HCT116 (cell line): ENCODE results near the gene ZSCAN29. TPM values are rescaled to one million over a fixed set of nuclear protein-coding genes. Genes with fewer than 3 reads are reported as not detected.

Experiments used
- ATAC-seq: fragments of 200-7000 bp; cut with Tn5 transposase; 2 replicates; pipeline ENCODE4 v1.9.1; 2020; ENCODE audit warnings: mild to moderate bottlenecking, moderate library complexity
- BruUV-seq: library from RNA; stranded (reverse); fragments of 400-500 nt; replicated peaks from 2 replicates; lab custom pipeline; 2021; lab: Mats Ljungman, UMichigan
- CTCF ChIA-PET: fragments of 300-600 bp; sonication (Branson Sonifier 250); formaldehyde crosslinking; loops from one replicate; lab custom pipeline; 2021; ENCODE audit warnings: antibody characterized with exemption; lab: Charles Lee
- POLR2A ChIA-PET: fragments of 300-600, 350-600 bp; sonication (Branson Sonifier 250); formaldehyde crosslinking; loops from one replicate; lab custom pipeline; 2021; ENCODE audit warnings: antibody characterized with exemption; lab: Charles Lee
- RAD21 ChIA-PET, 2 experiments: fragments of 300-600 bp; sonication (Branson Sonifier 250); formaldehyde crosslinking; loops; one replicate each; lab custom pipeline; 2023; ENCODE audit warnings: low total read pairs in 2 of 2; ENCODE audit not compliant: uncharacterized antibody in 2 of 2, unreplicated experiment in 2 of 2, low non-redundant PET in 1 of 2; lab: Charles Lee
- DNase-seq: peaks from one replicate; pipeline ENCODE4 v3.0.0-alpha.2; 2010; ENCODE audit warnings: low read depth, low spot score
- H2AFZ ChIP-seq: fragments of 200-600 bp; shearing (Covaris generic), sonication (generic); 2 replicates; pipeline ENCODE4 v1.6.1; 2017; ENCODE audit warnings: low read depth, mixed run types, mixed read lengths, antibody characterized with exemption, low read length; ENCODE audit not compliant: poor library complexity, severe bottlenecking
- H3K27ac ChIP-seq: 2 replicates; pipeline ENCODE4 v1.5.1; 2012; ENCODE audit warnings: low read depth, low read length
- H3K27me3 ChIP-seq: fragments of 200-600 bp; sonication (generic); 2 replicates; pipeline ENCODE4 v1.6.1; 2016; ENCODE audit warnings: mixed run types, low read length, mixed read lengths; ENCODE audit not compliant: insufficient read depth
- H3K36me3 ChIP-seq, 2 experiments: fragments of 200-500 bp in 1 of 2; fragments of 200-600 bp in 1 of 2; sonication (Bioruptor generic) in 1 of 2; sonication (generic) in 1 of 2; 2 replicates each; pipeline versions ENCODE4 v1.5.1 to v1.6.1; 2014 to 2016; ENCODE audit warnings: low read length in 2 of 2, inconsistent platforms in 1 of 2, mixed read lengths in 1 of 2, mixed run types in 1 of 2; ENCODE audit not compliant: insufficient read depth in 2 of 2, control insufficient read depth in 1 of 2
- H3K4me1 ChIP-seq, 2 experiments: fragments of 200-600 bp in 1 of 2; sonication (generic) in 1 of 2; 2 replicates each; pipeline versions ENCODE4 v1.5.1 to v1.6.1; 2012 to 2017; ENCODE audit warnings: low read length in 2 of 2, inconsistent platforms in 1 of 2, mild to moderate bottlenecking in 1 of 2, mixed read lengths in 1 of 2, mixed run types in 1 of 2, moderate library complexity in 1 of 2; ENCODE audit not compliant: insufficient read depth in 2 of 2, control insufficient read depth in 1 of 2
- H3K4me2 ChIP-seq: fragments of 200-600 bp; sonication (generic); 2 replicates; pipeline ENCODE4 v1.6.1; 2017; ENCODE audit warnings: mixed run types, low read length, mixed read lengths
- H3K4me3 ChIP-seq, 2 experiments: fragments of 200-600 bp in 1 of 2; sonication (generic) in 1 of 2; replicated peaks in 1 of 2; 2 replicates each; pipeline ENCODE4 v1.5.1; 2011 to 2016; ENCODE audit warnings: low read length in 2 of 2, control low read depth in 1 of 2, low read depth in 1 of 2, mild to moderate bottlenecking in 1 of 2, mixed read lengths in 1 of 2, mixed run types in 1 of 2
- H3K79me2 ChIP-seq: fragments of 200-600 bp; sonication (generic); 2 replicates; pipeline ENCODE4 v1.6.1; 2017; ENCODE audit warnings: mild to moderate bottlenecking, mixed run types, low read length, moderate library complexity, mixed read lengths; ENCODE audit not compliant: insufficient read depth
- H3K9ac ChIP-seq: fragments of 200-600 bp; sonication (generic); 2 replicates; pipeline ENCODE4 v1.6.1; 2016; ENCODE audit warnings: low read length, mixed read lengths
- H3K9me2 ChIP-seq: fragments of 200-600 bp; sonication (generic), shearing (Covaris generic); 2 replicates; pipeline ENCODE4 v1.6.1; 2017; ENCODE audit warnings: mixed run types, mild to moderate bottlenecking, moderate library complexity; ENCODE audit not compliant: insufficient read depth
- H3K9me3 ChIP-seq, 2 experiments: fragments of 200-500 bp in 1 of 2; fragments of 200-600 bp in 1 of 2; sonication (Bioruptor generic) in 1 of 2; sonication (generic) in 1 of 2; 2 replicates each; pipeline ENCODE4 v1.6.1; 2014 to 2017; ENCODE audit warnings: low read length in 2 of 2, mixed read lengths in 2 of 2, inconsistent platforms in 1 of 2, low read depth in 1 of 2, mild to moderate bottlenecking in 1 of 2, mixed run types in 1 of 2, moderate library complexity in 1 of 2; ENCODE audit not compliant: control insufficient read depth in 1 of 2, insufficient read depth in 1 of 2
- H4K20me1 ChIP-seq: fragments of 200-600 bp; sonication (generic), shearing (Covaris generic); 2 replicates; pipeline ENCODE4 v1.6.1; 2017; ENCODE audit warnings: mixed run types, mild to moderate bottlenecking, moderate library complexity; ENCODE audit not compliant: insufficient read depth
- ELF1 ChIP-seq: IDR thresholded peaks from 2 replicates; pipeline ENCODE4 v1.6.1; 2012; ENCODE audit warnings: low read depth, borderline replicate concordance
- EZH2 ChIP-seq: fragments of 200-600 bp; sonication (generic); IDR thresholded peaks from 2 replicates; pipeline ENCODE4 v1.6.1; 2017; ENCODE audit warnings: antibody characterized with exemption, mixed run types
- EZH2phosphoT487 ChIP-seq: fragments of 200-600 bp; IDR thresholded peaks from 2 replicates; pipeline ENCODE4 v1.6.1; 2018; ENCODE audit warnings: antibody characterized with exemption, borderline replicate concordance
- FOSL1 ChIP-seq: IDR thresholded peaks from 2 replicates; pipeline ENCODE4 v1.6.1; 2012; ENCODE audit warnings: low read depth
- JUND ChIP-seq: IDR thresholded peaks from 2 replicates; pipeline ENCODE4 v1.6.1; 2012
- POLR2A ChIP-seq: IDR thresholded peaks from 2 replicates; pipeline ENCODE4 v1.7.0; 2011; ENCODE audit warnings: borderline replicate concordance; ENCODE audit not compliant: insufficient read depth, insufficient read length; ENCODE audit errors: extremely low read depth
- POLR2AphosphoS5 ChIP-seq: IDR thresholded peaks from 2 replicates; pipeline ENCODE4 v1.6.1; 2011; ENCODE audit warnings: mild to moderate bottlenecking, low read depth, low read length, moderate library complexity
- RAD21 ChIP-seq: IDR thresholded peaks from 2 replicates; pipeline ENCODE4 v1.6.1; 2012; ENCODE audit warnings: low read depth, mild to moderate bottlenecking
- SIN3A ChIP-seq: IDR thresholded peaks from 2 replicates; pipeline ENCODE4 v1.6.1; 2012; ENCODE audit warnings: low read depth
- SRF ChIP-seq: IDR thresholded peaks from 2 replicates; pipeline ENCODE4 v1.6.1; 2012; ENCODE audit warnings: low read depth
- TCF7L2 ChIP-seq: IDR thresholded peaks from 2 replicates; pipeline ENCODE4 v1.7.0; 2011; ENCODE audit warnings: borderline replicate concordance, inconsistent platforms; ENCODE audit not compliant: insufficient read depth, insufficient read length; ENCODE audit errors: extremely low read depth
- YY1 ChIP-seq: IDR thresholded peaks from 2 replicates; pipeline ENCODE4 v1.6.1; 2011; ENCODE audit warnings: low read length, low read depth, moderate library complexity, mild to moderate bottlenecking; ENCODE audit not compliant: insufficient replicate concordance; ENCODE audit errors: extremely low read depth
- ZFX ChIP-seq: fragments of 450-650 bp; IDR thresholded peaks from 2 replicates; pipeline ENCODE4 v1.6.1; 2017
- ZNF274 ChIP-seq: fragments of 200-500 bp; sonication (Bioruptor generic); IDR thresholded peaks from 2 replicates; pipeline ENCODE4 v1.6.1; 2014; ENCODE audit warnings: mild to moderate bottlenecking, low read depth, low read length, inconsistent platforms
- intact Hi-C: fragments of 100-400 bp; cut with micrococcal nuclease; formaldehyde crosslinking; loops from 2 replicates; pipeline ENCODE4 v1.10.0; 2022
- total RNA-seq: library from RNA; stranded (reverse); gene quantifications from one replicate; pipeline ENCODE4 v1.2.1, GENCODE V29; 2021; ENCODE audit not compliant: unreplicated experiment
- TF ChIP-seq, protein P1 (sequence below): IDR thresholded peaks from 2 replicates; pipeline ENCODE4 v1.6.1; 2012; ENCODE audit warnings: low read depth
- TF ChIP-seq, protein P2 (sequence below): IDR thresholded peaks from 2 replicates; pipeline ENCODE4 v1.6.1; 2012
- TF ChIP-seq, protein P3 (sequence below): IDR thresholded peaks from 2 replicates; pipeline ENCODE4 v1.6.1; 2012

ZSCAN29 gene
- total RNA-seq, 1 experiment from 2014 or later = 27.3 TPM

- TF ChIP-seq ELF1 (no peak), EZH2 (no peak), EZH2phosphoT487 (no peak), SIN3A (no peak)
Measured at GRCh38 chr15:43316971-43317346, 53.9 kb downstream of the ZSCAN29 start (continued).

GRCh38 chr15:43316016-43316970, 54.5 kb downstream of the ZSCAN29 start:
- Histone ChIP-seq H3K9me3 (no peaks in the 10 kb centered on the region), H3K4me2 (no peak overlapping the region)
- BruUV-seq = no TSS peak

More at GRCh38 chr15:43316016-43316970, 54.5 kb downstream of the ZSCAN29 start:
- Histone ChIP-seq H3K36me3 (no peaks in the 10 kb centered on the region), H3K9ac (no peak overlapping the region), H3K79me2 (no peaks in the 10 kb centered on the region), H3K27ac (no peak overlapping the region), H3K4me1 (peaks cover 0 to 8% of the 10 kb centered on the region in 2 experiments; a peak in 1 of 4 replicates), H2AFZ (no peak overlapping the region), H4K20me1 (no peaks in the 10 kb centered on the region), H3K4me3 (no peak overlapping the region), H3K9me2 (no peaks in the 10 kb centered on the region), H3K27me3 (no peaks in the 10 kb centered on the region)
- RAD21 ChIA-PET = no interaction called here
- DNase-seq (no peak), ATAC-seq (no peak)
- CTCF ChIA-PET = no interaction called here
- POLR2A ChIA-PET = no interaction called here
- intact Hi-C loops = no loop called here
- TF ChIP-seq, protein P1, sequence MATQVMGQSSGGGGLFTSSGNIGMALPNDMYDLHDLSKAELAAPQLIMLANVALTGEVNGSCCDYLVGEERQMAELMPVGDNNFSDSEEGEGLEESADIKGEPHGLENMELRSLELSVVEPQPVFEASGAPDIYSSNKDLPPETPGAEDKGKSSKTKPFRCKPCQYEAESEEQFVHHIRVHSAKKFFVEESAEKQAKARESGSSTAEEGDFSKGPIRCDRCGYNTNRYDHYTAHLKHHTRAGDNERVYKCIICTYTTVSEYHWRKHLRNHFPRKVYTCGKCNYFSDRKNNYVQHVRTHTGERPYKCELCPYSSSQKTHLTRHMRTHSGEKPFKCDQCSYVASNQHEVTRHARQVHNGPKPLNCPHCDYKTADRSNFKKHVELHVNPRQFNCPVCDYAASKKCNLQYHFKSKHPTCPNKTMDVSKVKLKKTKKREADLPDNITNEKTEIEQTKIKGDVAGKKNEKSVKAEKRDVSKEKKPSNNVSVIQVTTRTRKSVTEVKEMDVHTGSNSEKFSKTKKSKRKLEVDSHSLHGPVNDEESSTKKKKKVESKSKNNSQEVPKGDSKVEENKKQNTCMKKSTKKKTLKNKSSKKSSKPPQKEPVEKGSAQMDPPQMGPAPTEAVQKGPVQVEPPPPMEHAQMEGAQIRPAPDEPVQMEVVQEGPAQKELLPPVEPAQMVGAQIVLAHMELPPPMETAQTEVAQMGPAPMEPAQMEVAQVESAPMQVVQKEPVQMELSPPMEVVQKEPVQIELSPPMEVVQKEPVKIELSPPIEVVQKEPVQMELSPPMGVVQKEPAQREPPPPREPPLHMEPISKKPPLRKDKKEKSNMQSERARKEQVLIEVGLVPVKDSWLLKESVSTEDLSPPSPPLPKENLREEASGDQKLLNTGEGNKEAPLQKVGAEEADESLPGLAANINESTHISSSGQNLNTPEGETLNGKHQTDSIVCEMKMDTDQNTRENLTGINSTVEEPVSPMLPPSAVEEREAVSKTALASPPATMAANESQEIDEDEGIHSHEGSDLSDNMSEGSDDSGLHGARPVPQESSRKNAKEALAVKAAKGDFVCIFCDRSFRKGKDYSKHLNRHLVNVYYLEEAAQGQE = no peak
- TF ChIP-seq ELF1 = no peak
- no peak for TF ChIP-seq POLR2AphosphoS5
- TF ChIP-seq RAD21 = no peak
- TF ChIP-seq, protein P2, sequence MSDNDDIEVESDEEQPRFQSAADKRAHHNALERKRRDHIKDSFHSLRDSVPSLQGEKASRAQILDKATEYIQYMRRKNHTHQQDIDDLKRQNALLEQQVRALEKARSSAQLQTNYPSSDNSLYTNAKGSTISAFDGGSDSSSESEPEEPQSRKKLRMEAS = no peak
- TF ChIP-seq FOSL1 = no peak
- no peak for TF ChIP-seq YY1
- TF ChIP-seq ZNF274 = no peak
- TF ChIP-seq POLR2A = no peak
- no peak for TF ChIP-seq JUND
- TF ChIP-seq, protein P3, sequence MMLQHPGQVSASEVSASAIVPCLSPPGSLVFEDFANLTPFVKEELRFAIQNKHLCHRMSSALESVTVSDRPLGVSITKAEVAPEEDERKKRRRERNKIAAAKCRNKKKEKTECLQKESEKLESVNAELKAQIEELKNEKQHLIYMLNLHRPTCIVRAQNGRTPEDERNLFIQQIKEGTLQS = no peak
- no peak for TF ChIP-seq TCF7L2
- no peak for TF ChIP-seq ZFX
- no peak for TF ChIP-seq SRF
